Prostate gland (tissue), 2 donors: ENCODE data around the gene GNA14.

ENCODE experiments used
- CTCF ChIP-seq, 4 experiments: fragments of 200-600 bp in 2 of 4; fragments of 450-650 bp in 2 of 4; sonication (generic) in 2 of 4; IDR thresholded peaks; 1 replicate in 3 of 4; 2 replicates in 1 of 4; pipeline ENCODE4 v1.5.1; 2016 to 2019; ENCODE audit warnings: antibody characterized with exemption in 4 of 4, mild to moderate bottlenecking in 2 of 4, moderate library complexity in 2 of 4
- POLR2AphosphoS5 ChIP-seq: sonication (generic); formaldehyde crosslinking; IDR thresholded peaks from one replicate; pipeline ENCODE4 v1.6.1; 2017; ENCODE audit warnings: antibody characterized with exemption

GRCh38 chr9:77450085-77450475 is 198.0 kb downstream of the GNA14 start:
- no peak for TF ChIP-seq CTCF (IDR thresholded peaks at IDR 0.05)
- TF ChIP-seq POLR2AphosphoS5: no peak
